CD14-positive monocyte (primary cell): ENCODE measurements around the gene ASTN1. TPM values are rescaled to one million over a fixed set of nuclear protein-coding genes. Genes with fewer than 3 reads are reported as not detected.

Experiments
- DNase-seq, 3 donors: peaks; one replicate each; pipeline ENCODE4 v3.0.0-alpha.2; 2011 to 2022
- H2AFZ ChIP-seq: 2 replicates; pipeline ENCODE4 v1.6.0; 2012; ENCODE audit warnings: mild to moderate bottlenecking, low read depth, low read length, inconsistent platforms; ENCODE audit not compliant: insufficient read depth, poor library complexity, severe bottlenecking
- H3K27ac ChIP-seq, 2 donors: 1 replicate in 1 of 2; 2 replicates in 1 of 2; pipeline ENCODE4 v1.5.1; 2012 to 2013; ENCODE audit warnings: low read length in 2 of 2, control low read depth in 1 of 2, inconsistent platforms in 1 of 2, low read depth in 1 of 2, mild to moderate bottlenecking in 1 of 2
- H3K27me3 ChIP-seq, 2 donors: one replicate each; pipeline versions ENCODE4 v1.6.0 to v1.6.1; 2011 to 2013; ENCODE audit warnings: low read length in 2 of 2; ENCODE audit not compliant: control insufficient read depth in 2 of 2, insufficient read depth in 2 of 2
- H3K36me3 ChIP-seq, 2 donors: replicated peaks in 1 of 2; 1 replicate in 1 of 2; 2 replicates in 1 of 2; pipeline versions ENCODE4 v1.5.1 to v1.6.1; 2012 to 2013; ENCODE audit warnings: low read length in 2 of 2, control low read depth in 1 of 2, inconsistent platforms in 1 of 2, mild to moderate bottlenecking in 1 of 2; ENCODE audit not compliant: insufficient read depth in 2 of 2, control insufficient read depth in 1 of 2
- H3K4me1 ChIP-seq, 2 donors: 1 replicate in 1 of 2; 2 replicates in 1 of 2; pipeline versions ENCODE4 v1.5.1 to v1.6.1; 2012 to 2013; ENCODE audit warnings: low read length in 2 of 2, control low read depth in 1 of 2, inconsistent platforms in 1 of 2, mild to moderate bottlenecking in 1 of 2, moderate library complexity in 1 of 2; ENCODE audit not compliant: insufficient read depth in 2 of 2, control insufficient read depth in 1 of 2
- H3K4me2 ChIP-seq: replicated peaks from 2 replicates; pipeline ENCODE3; 2012; ENCODE audit warnings: low read length, moderate library complexity, mild to moderate bottlenecking; ENCODE audit not compliant: poor library complexity, severe bottlenecking; ENCODE audit errors: extremely low read depth
- H3K4me3 ChIP-seq, 3 experiments: fragments of 200-600 bp in 1 of 3; sonication (generic) in 1 of 3; replicated peaks in 1 of 3; 1 replicate in 2 of 3; 2 replicates in 1 of 3; pipeline ENCODE4 v1.5.1; 2011 to 2013; ENCODE audit warnings: low read length in 3 of 3, mild to moderate bottlenecking in 3 of 3, control low read depth in 2 of 3, low read depth in 2 of 3, inconsistent platforms in 1 of 3, moderate library complexity in 1 of 3
- H3K79me2 ChIP-seq: 2 replicates; pipeline ENCODE4 v1.6.0; 2012; ENCODE audit warnings: mild to moderate bottlenecking, control low read depth, inconsistent platforms, low read length, moderate library complexity; ENCODE audit not compliant: insufficient read depth
- H3K9ac ChIP-seq: 2 replicates; pipeline ENCODE4 v1.6.0; 2017; ENCODE audit warnings: low read length, mild to moderate bottlenecking; ENCODE audit not compliant: insufficient read depth, poor library complexity, severe bottlenecking
- H3K9me3 ChIP-seq, 2 donors: replicated peaks in 1 of 2; 1 replicate in 1 of 2; 2 replicates in 1 of 2; pipeline versions ENCODE4 v1.5.1 to v1.6.1; 2012 to 2013; ENCODE audit warnings: low read length in 2 of 2, control low read depth in 1 of 2; ENCODE audit not compliant: control insufficient read depth in 1 of 2, insufficient read depth in 1 of 2
- H4K20me1 ChIP-seq: 2 replicates; pipeline ENCODE4 v1.6.0; 2012; ENCODE audit warnings: mild to moderate bottlenecking, low read length, control low read depth, moderate library complexity; ENCODE audit not compliant: insufficient read depth
- H3K27ac Mint-ChIP-seq, 7 donors: one replicate each; pipeline ENCODE4 v1.8.0; 2020; ENCODE audit warnings: mild to moderate bottlenecking in 7 of 7, mixed read lengths in 7 of 7, moderate library complexity in 6 of 7, inconsistent platforms in 2 of 7
- H3K27me3 Mint-ChIP-seq, 3 donors: one replicate each; pipeline ENCODE4 v1.8.0; 2021 to 2022; ENCODE audit warnings: low read depth in 3 of 3, mild to moderate bottlenecking in 3 of 3, mixed read lengths in 3 of 3, moderate library complexity in 3 of 3, inconsistent platforms in 1 of 3
- H3K36me3 Mint-ChIP-seq, 2 donors: one replicate each; pipeline ENCODE4 v1.8.0; 2020; ENCODE audit warnings: mixed read lengths in 2 of 2, inconsistent platforms in 1 of 2, mild to moderate bottlenecking in 1 of 2
- H3K4me1 Mint-ChIP-seq: one replicate; pipeline ENCODE4 v1.8.0; 2020; ENCODE audit warnings: mild to moderate bottlenecking, mixed read lengths
- H3K4me3 Mint-ChIP-seq, 2 donors: one replicate each; pipeline ENCODE4 v1.8.0; 2020; ENCODE audit warnings: mild to moderate bottlenecking in 2 of 2, mixed read lengths in 2 of 2, moderate library complexity in 1 of 2
- H3K9me3 Mint-ChIP-seq, 7 donors: one replicate each; pipeline ENCODE4 v1.8.0; 2020 to 2022; ENCODE audit warnings: mixed read lengths in 7 of 7, mild to moderate bottlenecking in 6 of 7, moderate library complexity in 6 of 7, inconsistent platforms in 2 of 7
- WGBS: methylation state at CpG from one replicate; pipeline ENCODE4 v1.1.5; 2013; ENCODE audit warnings: missing lambda C conversion rate; ENCODE audit not compliant: insufficient coverage; 5-methylcytosine and 5-hydroxymethylcytosine counted together
- intact Hi-C, 2 donors: fragments of 100-400 bp; cut with micrococcal nuclease; formaldehyde crosslinking; loops; one replicate each; pipeline versions ENCODE4 v1.15.0 to v1.15.1; 2023
- polyA plus RNA-seq, 3 donors: library from polyadenylated mRNA; depleted of rRNA in 1 of 3; unstranded in 2 of 3; stranded (reverse) in 1 of 3; fragments of 300-500 nt in 2 of 3; fragments of >200 nt in 1 of 3; fragmentation: Illumina TruSeq in 2 of 3; gene quantifications; 1 replicate in 2 of 3; 2 replicates in 1 of 3; pipeline ENCODE4 v1.2.3, GENCODE V29; 2012 to 2021
- TF ChIP-seq, protein P1 (sequence below): fragments of 200-600 bp; IDR thresholded peaks from one replicate; pipeline ENCODE4 v1.8.0; 2022; ENCODE audit warnings: antibody characterized with exemption, mild to moderate bottlenecking

Gene ASTN1
- polyA plus RNA-seq, 3 donors: not detected

DNA sequence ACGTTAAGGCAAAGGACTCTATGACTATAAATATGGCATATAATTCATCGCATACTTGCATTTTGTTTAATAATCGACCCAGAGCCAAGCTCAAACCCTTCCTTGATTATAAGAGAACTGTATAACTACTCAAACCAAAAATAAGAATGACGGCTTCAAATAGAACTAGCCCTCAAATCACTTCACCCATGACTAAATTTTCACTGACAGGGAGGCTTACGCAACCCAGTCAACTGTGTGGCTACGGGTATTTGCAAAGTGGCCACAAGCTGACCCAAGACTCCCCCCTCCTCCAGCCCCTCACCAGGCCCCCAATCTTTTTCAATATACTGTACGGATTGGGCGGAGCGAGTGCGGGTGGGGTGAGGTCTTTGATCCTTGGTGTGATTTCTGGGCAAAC is 268.3 kb downstream of the ASTN1 start:
- DNase-seq: no peak
- Mint-ChIP-seq H3K36me3 (no peaks in the 10 kb centered on the region), H3K27ac (no peak overlapping the region), H3K4me1 (peaks cover 7% of the 10 kb centered on the region), H3K9me3 (no peaks in the 10 kb centered on the region), H3K27me3 (peaks cover 1 to 14% (median 7%) of the 10 kb centered on the region in 3 donors), H3K4me3 (no peak overlapping the region)
- H3K4me2 ChIP-seq: no peak overlapping the region
- TF ChIP-seq, protein P1, sequence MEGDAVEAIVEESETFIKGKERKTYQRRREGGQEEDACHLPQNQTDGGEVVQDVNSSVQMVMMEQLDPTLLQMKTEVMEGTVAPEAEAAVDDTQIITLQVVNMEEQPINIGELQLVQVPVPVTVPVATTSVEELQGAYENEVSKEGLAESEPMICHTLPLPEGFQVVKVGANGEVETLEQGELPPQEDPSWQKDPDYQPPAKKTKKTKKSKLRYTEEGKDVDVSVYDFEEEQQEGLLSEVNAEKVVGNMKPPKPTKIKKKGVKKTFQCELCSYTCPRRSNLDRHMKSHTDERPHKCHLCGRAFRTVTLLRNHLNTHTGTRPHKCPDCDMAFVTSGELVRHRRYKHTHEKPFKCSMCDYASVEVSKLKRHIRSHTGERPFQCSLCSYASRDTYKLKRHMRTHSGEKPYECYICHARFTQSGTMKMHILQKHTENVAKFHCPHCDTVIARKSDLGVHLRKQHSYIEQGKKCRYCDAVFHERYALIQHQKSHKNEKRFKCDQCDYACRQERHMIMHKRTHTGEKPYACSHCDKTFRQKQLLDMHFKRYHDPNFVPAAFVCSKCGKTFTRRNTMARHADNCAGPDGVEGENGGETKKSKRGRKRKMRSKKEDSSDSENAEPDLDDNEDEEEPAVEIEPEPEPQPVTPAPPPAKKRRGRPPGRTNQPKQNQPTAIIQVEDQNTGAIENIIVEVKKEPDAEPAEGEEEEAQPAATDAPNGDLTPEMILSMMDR: no peak
- H3K27ac ChIP-seq: no peak overlapping the region
- H2AFZ ChIP-seq: no peak overlapping the region
- intact Hi-C loops: no loop called here
- no peaks in the 10 kb centered on the region for H3K9me3 ChIP-seq
- no peak overlapping the region for H3K4me3 ChIP-seq
- H4K20me1 ChIP-seq: no peaks in the 10 kb centered on the region
- no peaks in the 10 kb centered on the region for H3K79me2 ChIP-seq
- H3K9ac ChIP-seq: no peak overlapping the region
- H3K36me3 ChIP-seq: no peaks in the 10 kb centered on the region
- H3K27me3 ChIP-seq: no peaks in the 10 kb centered on the region
- WGBS: 60% methylated on average over 3 of the region's 10 CpGs
- H3K4me1 ChIP-seq: no peaks in the 10 kb centered on the region

DNA sequence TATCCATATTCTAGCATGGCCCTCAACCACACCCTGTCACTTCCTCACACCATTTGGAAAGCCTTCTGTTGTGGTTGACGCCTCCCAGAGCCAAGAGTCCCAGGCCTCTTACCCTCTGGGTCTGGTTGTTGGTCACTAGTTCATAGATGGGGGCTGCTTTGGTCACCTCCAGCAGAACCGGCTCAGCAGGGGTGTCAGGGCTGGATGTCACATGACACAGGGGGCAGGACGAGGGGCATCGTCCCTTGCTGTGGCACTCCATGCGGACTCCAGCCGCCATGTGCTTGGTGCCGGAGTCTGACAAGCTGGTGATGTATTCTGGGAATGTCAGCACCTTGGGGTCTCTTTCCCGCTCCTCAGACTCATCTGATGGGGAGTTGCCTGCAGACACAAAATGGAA is 270.1 kb downstream of the ASTN1 start:
- H3K36me3 ChIP-seq: no peaks in the 10 kb centered on the region
- H3K27ac ChIP-seq: no peak overlapping the region
- peaks cover 7% of the 10 kb centered on the region for H3K4me1 Mint-ChIP-seq
- 94% methylated on average over 7 of the region's 8 CpGs for WGBS
- H3K9me3 ChIP-seq: no peaks in the 10 kb centered on the region
- TF ChIP-seq, protein P1: no peak
- intact Hi-C loops: no loop called here
- no peaks in the 10 kb centered on the region for H3K27me3 ChIP-seq
- no peak overlapping the region for H3K4me3 Mint-ChIP-seq
- H3K4me2 ChIP-seq: no peak overlapping the region
- no peak overlapping the region for H3K9ac ChIP-seq
- no peak for DNase-seq
- no peaks in the 10 kb centered on the region for H3K9me3 Mint-ChIP-seq
- peaks cover 1 to 12% (median 6%) of the 10 kb centered on the region in 3 donors for H3K27me3 Mint-ChIP-seq
- H3K27ac Mint-ChIP-seq: no peak overlapping the region
- H3K79me2 ChIP-seq: no peaks in the 10 kb centered on the region
- H2AFZ ChIP-seq: no peak overlapping the region
- no peaks in the 10 kb centered on the region for H3K36me3 Mint-ChIP-seq
- H3K4me1 ChIP-seq: no peaks in the 10 kb centered on the region
- H3K4me3 ChIP-seq: no peak overlapping the region
- H4K20me1 ChIP-seq: no peaks in the 10 kb centered on the region
